ENCODE results near the gene DMD. TPM values are rescaled to one million over a fixed set of nuclear protein-coding genes. Genes with fewer than 3 reads are reported as not detected.
"Not testable (repeated sequence)": the region's sequence is repeated elsewhere in the genome, so short reads cannot be mapped to it uniquely, and the experiment has no call there.

The DMD gene
- total RNA-seq, 1 donor from 2014 or later: 116 TPM

- no peak for DNase-seq (ENCODE audit: missing footprints)
These were observed 943.6 kb downstream of the DMD start for GRCh38 chrX:32267796-32268195.

DNA sequence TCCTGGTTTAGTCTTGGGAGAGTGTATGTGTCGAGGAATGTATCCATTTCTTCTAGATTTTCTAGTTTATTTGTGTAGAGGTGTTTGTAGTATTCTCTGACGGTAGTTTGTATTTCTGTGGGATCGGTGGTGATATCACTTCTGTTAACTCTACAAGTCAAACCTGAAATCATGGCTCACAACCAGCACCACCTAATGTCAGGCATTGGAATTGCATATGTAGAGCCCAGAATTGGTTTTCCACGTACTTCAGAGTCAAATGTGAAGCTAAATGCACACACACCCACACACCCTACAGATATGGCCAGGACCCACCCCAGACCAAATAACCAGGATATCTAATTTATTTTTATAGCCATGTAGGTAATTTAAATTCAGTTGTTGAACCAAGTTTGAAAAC, 964.7 kb downstream of the DMD start:
- intact Hi-C loops (cut with DNase I); DNase-seq (ENCODE audit: missing footprints); ATAC-seq: not testable (repeated sequence)

More at GRCh38 chrX:32267796-32268195, 943.6 kb downstream of the DMD start:
- ATAC-seq: no peak
- intact Hi-C loops (cut with DNase I): no loop called here

DNA sequence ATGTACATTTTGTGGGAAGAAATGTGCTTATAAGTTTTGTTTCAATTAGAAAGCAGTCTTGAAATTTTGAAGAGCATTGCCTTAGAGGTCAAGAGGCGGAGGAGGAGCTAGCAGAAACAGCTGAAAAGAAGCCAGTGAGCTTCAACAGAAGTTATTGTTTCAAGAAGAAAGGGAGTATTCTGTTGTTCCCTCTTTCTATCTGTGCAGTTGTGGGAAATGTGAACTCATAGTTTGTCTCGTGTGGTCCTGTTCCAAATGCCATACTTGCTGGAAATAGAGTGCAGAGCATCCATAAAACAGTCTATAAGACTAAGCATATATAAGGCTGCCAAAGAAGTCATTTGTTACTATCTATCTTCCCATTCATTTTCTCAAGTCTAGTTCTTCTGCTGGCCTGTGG, 1015.7 kb downstream of the DMD start:
- DNase-seq (ENCODE audit: missing footprints) (no peak), ATAC-seq (no peak)
- intact Hi-C loops (cut with DNase I): no loop called here

GRCh38 chrX:32191316-32191715, 1020.0 kb downstream of the DMD start:
- intact Hi-C loops (cut with DNase I): no loop called here
- ATAC-seq: no peak
- no peak for DNase-seq (ENCODE audit: missing footprints)

DNA sequence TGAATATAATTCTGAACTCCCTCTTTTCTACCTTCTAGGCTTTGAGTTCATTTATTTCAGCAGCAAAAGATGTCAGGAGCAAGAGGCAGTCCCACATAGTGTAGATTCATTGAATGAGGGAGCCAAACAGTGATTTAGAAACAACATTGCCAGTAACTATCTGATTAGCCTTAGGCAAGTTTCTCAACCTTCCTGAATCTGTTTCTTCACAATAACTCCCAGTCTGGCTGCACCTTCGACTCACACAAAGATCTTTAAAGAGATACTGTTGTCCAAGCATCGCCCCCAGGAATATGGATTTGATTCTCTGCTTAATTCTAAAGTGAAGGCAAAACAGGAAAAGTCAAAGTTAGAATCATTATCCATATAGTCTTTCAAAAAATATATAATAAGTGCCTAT, 1026.2 kb downstream of the DMD start:
- intact Hi-C loops (cut with DNase I): no loop called here
- DNase-seq (ENCODE audit: missing footprints): no peak
- ATAC-seq: no peak

- no peak for ATAC-seq
- no peak for DNase-seq (ENCODE audit: missing footprints)
- intact Hi-C loops (cut with DNase I): no loop called here
These were observed 1028.3 kb downstream of the DMD start for GRCh38 chrX:32183066-32183465.

DNA sequence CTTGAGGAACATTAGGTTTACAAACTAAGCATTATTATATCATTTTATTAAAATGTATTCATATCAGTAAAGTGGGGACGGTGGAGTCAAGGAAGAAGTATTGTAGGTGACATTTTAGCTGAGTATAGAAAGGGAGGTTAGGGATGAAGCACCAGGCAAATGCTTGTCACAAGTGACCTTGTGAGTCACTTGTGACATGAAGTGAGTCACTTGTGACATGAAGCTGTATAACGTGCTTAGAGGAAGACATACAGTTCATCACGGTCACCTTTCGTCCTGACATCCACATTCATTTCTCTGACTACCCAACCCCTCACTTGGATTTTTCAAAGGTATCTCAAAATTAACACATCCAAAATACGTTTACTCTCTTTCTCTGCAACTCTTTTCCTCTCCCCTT, 1034.8 kb downstream of the DMD start:
- intact Hi-C loops (cut with DNase I): no loop called here
- no peak for ATAC-seq

DNA sequence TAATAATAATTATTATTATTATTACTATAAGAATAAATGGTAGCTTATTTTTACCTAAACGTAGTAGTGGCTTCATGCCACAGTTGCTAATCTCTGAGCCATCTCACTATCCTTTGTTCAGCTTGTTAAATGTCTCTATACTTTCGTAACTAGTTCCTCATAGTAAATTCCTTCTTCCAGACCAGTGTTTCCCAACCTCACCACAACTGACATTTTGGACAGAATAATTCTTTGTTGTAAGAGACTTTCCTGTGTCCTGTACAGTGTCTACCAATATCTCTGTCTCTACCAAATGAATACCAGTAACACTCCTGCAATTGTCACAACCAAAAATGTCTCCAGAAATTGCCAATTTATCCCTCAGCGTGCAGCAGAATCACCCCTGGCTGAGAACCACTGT, 1040.9 kb downstream of the DMD start:
- ATAC-seq (no peak), DNase-seq (ENCODE audit: missing footprints) (no peak)
- intact Hi-C loops (cut with DNase I): no loop called here

More for the DNA sequence above, 1034.8 kb downstream of the DMD start:
- DNase-seq (ENCODE audit: missing footprints): no peak

- intact Hi-C loops (cut with DNase I): no loop called here
- ATAC-seq (no peak), DNase-seq (ENCODE audit: missing footprints) (no peak)
These were observed 1056.2 kb downstream of the DMD start for GRCh38 chrX:32155044-32155638.

- DNase-seq (ENCODE audit: missing footprints) (no peak), ATAC-seq (no peak)
- intact Hi-C loops (cut with DNase I): no loop called here
These were observed 1057.8 kb downstream of the DMD start for GRCh38 chrX:32153585-32153984.

DNA sequence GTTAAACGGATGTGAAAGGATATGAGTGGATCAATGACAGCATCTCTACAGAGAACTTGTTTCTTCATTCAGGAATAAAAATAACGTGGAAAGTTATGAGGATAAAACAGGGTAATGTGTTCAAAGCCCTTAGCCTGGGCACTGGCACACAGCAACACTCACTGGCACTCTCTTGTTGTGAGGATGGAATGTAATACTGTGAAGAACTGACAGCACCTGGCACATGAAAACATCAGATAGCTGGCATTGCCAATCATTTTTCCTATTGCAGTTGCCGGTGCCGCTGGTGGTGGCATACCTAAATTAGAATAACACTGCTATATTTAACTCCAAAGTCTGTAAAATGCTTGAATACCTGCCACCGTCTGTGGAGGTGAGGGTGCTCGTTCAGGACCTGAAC, 1061.2 kb downstream of the DMD start:
- intact Hi-C loops (cut with DNase I): no loop called here
- ATAC-seq (peak; percentile 71), DNase-seq (ENCODE audit: missing footprints) (no peak)

GRCh38 chrX:32141841-32142240, 1069.5 kb downstream of the DMD start:
- intact Hi-C loops (cut with DNase I): no loop called here
- DNase-seq (ENCODE audit: missing footprints): no peak
- no peak for ATAC-seq

GRCh38 chrX:32139476-32139875, 1071.9 kb downstream of the DMD start:
- intact Hi-C loops (cut with DNase I): no loop called here

DNA sequence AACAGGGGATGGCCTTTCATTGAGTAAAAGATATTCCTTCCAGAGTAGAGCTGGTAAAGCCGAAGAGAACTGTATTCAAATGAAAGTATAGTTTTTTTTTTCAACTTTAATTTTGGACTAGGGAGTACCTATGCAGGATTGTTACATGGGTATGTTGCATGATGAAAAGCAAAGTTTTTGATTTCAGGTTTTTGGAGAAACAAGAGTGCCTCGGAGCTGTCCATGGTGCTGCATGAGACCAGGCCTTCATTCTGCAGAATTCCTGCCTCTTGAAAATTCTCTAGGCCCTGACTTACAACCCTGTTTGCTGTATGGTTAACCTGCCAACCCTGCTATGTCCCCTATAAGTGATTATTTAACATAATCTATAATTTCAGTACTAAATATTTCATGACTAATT, 1073.8 kb downstream of the DMD start:
- no peak for ATAC-seq
- intact Hi-C loops (cut with DNase I): no loop called here
- no peak for DNase-seq (ENCODE audit: missing footprints)

More at GRCh38 chrX:32139476-32139875, 1071.9 kb downstream of the DMD start:
- ATAC-seq: no peak
- no peak for DNase-seq (ENCODE audit: missing footprints)

DNA sequence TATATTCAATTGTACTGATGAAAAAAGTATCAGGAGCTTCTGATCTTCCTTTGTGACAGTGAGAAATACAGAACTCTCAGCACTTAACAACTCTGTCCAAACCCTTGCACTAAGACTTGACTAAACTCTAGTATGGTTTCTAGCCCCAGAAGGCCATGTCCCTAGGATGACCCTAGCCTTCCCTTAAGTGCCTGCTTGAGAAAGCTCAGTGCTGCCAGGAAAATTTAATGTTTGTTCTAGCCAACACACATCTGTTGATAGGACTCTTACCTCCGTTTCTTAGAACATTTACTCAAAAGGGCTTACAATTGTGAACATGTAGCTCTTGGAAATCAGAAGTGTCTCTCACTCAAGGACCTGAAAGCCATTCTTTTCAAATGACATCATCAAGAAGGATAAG, 1084.4 kb downstream of the DMD start:
- no peak for ATAC-seq
- intact Hi-C loops (cut with DNase I): no loop called here
- DNase-seq (ENCODE audit: missing footprints): no peak

DNA sequence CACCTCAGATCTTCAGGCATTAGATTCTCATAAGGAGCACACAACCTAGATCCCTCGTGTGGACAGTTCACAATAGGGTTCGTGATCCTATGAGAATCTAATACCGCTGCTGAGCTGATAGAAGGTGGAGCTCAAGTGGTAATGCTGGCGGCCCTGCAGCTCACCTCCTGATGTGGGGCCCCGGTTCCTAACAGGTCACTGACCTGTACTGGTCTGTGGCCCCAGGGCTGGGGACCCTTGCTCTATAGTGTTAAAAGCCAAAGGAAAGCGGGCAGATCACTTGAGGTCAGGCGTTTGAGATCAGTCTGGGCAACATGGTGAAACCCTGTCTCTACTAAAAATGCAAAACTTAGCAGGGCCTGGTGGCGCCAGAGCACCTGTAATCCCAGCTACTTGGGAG, 1092.5 kb downstream of the DMD start:
- intact Hi-C loops (cut with DNase I): no loop called here
- ATAC-seq (no peak), DNase-seq (ENCODE audit: missing footprints) (no peak)

GRCh38 chrX:32116047-32116446, 1095.3 kb downstream of the DMD start:
- no peak for DNase-seq (ENCODE audit: missing footprints)
- ATAC-seq: no peak
- intact Hi-C loops (cut with DNase I): no loop called here

- intact Hi-C loops (cut with DNase I): no loop called here
- no peak for DNase-seq (ENCODE audit: missing footprints)
- ATAC-seq: no peak
These were observed 1123.7 kb downstream of the DMD start for GRCh38 chrX:32087663-32088062.

GRCh38 chrX:32084757-32085156, 1126.6 kb downstream of the DMD start:
- DNase-seq (ENCODE audit: missing footprints): no peak
- ATAC-seq: no peak
- intact Hi-C loops (cut with DNase I): no loop called here

DNA sequence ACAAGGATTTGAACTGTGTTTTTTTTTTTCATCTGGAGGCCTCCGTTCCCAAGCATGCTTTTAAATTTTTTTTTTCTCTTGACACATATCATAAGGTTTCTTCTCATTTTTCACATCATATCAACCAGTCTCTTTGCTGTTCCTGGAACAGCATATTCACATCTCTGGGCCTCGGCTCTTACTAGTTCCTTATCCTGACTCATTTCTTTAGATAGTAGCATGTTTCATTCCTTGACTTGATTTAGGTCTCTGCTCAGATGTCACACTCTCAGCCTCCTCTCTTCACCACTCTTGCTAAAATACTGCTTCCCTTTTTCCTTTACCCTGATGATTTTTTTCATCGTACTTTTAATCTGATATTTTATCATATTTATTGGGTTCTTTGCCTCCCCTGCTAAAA, 1163.1 kb downstream of the DMD start:
- intact Hi-C loops (cut with DNase I): no loop called here
- ATAC-seq (no peak), DNase-seq (ENCODE audit: missing footprints) (no peak)

- DNase-seq (ENCODE audit: missing footprints) (no peak), ATAC-seq (no peak)
- intact Hi-C loops (cut with DNase I): no loop called here
These were observed 1166.2 kb downstream of the DMD start for GRCh38 chrX:32045149-32045548.
